GM19099 (cell line): ENCODE data around the gene TMEM183A.

ENCODE experiments used
- POLR2A ChIP-seq: IDR thresholded peaks from 3 replicates; pipeline ENCODE4 v1.6.1; 2011; ENCODE audit warnings: low read depth; ENCODE audit not compliant: insufficient read length; ENCODE audit errors: extremely low read depth

TMEM183A gene, protein sequence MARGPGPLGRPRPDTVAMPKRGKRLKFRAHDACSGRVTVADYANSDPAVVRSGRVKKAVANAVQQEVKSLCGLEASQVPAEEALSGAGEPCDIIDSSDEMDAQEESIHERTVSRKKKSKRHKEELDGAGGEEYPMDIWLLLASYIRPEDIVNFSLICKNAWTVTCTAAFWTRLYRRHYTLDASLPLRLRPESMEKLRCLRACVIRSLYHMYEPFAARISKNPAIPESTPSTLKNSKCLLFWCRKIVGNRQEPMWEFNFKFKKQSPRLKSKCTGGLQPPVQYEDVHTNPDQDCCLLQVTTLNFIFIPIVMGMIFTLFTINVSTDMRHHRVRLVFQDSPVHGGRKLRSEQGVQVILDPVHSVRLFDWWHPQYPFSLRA

DNA sequence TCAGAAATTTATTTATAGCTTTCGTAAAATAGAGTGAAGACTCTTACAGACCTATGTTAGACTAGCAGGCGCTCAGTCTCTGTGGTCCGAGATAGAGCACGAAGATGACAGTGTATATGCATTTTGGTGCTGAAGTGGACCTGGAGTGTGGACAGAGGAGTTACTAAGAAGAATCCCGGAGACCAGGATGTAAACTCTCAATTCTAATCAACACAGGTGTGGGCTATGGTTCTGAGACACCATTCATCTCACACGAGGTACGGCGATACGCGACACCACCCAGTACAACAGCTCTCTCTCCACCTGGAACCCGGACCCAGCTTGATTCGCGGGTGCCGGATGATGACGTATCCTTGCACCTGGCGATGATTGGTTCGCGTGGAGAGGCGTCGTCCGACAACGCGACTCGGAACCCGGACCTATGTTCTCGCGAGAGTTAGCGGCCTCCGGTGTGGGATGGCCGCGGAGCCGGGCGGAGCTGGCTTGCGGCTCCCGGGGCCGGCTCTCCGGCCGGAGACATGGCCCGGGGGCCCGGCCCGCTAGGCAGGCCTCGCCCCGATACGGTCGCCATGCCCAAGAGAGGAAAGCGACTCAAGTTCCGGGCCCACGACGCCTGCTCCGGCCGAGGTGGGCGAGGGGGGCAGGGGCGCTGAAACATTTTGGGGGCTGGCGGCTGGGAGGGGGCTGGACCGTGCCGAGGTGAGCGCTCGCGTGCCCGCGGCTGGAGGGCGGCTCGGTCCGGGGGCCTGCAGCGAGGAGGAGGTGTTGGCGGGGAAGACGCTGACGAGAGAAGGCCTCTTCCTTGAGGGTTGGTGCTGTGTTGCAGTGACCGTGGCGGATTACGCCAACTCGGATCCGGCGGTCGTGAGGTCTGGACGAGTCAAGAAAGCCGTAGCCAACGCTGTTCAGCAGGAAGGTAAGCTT lies at the start of gene TMEM183A:
Gene TMEM183A, plus strand, starts transcription at position 427 of the 924 bp plus-strand sequence. Its CDS starts 92 bp downstream, at position 519.
- peak; percentile 96 for TF ChIP-seq POLR2A

DNA sequence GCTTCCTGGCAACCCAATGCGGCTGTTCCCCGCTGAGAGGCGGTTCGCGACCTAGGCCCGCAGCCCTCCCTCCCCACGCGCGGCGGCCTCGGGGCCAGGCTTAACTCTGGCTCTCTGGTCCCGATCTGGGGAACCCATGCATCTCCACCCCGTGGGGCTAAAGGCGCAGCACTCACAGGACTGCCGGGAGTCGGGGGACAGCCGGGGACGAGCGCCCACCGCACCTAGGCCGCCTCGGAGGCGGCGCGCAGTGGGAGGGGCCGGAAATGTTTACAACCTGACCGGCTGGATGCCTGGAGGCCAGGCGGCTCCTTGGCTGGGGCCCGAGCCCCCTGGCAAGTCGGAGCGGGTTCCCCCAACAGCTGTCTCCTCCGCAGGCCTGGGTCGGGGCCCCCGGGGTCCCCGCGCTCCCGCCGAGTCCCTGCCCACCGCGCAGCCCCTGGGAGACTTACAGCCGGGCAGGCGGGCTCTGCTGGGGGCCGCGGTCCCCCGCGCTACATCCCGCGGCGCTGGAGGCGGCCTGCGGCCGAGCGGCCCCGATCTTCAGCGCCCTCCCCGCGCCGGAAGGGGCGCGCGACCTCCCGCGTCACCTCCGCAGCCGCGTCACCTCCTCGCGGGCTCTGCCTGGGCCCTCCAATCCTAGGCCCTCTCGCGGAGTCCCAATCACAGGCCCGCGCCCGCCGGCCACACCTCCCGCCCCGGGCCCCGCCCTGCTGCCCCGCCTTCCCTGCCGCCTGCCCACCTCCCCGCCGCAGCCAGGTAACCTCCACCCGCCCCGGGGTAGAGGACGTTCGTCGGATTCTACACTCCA lies 49.2 kb upstream of the TMEM183A start, which contains the start of gene ADIPOR1:
Gene ADIPOR1, minus strand, starts transcription at position 580 of the 811 bp plus-strand sequence. CDS start 7,242 bp downstream, outside the sequence.
- TF ChIP-seq POLR2A, result peak; percentile 92

DNA sequence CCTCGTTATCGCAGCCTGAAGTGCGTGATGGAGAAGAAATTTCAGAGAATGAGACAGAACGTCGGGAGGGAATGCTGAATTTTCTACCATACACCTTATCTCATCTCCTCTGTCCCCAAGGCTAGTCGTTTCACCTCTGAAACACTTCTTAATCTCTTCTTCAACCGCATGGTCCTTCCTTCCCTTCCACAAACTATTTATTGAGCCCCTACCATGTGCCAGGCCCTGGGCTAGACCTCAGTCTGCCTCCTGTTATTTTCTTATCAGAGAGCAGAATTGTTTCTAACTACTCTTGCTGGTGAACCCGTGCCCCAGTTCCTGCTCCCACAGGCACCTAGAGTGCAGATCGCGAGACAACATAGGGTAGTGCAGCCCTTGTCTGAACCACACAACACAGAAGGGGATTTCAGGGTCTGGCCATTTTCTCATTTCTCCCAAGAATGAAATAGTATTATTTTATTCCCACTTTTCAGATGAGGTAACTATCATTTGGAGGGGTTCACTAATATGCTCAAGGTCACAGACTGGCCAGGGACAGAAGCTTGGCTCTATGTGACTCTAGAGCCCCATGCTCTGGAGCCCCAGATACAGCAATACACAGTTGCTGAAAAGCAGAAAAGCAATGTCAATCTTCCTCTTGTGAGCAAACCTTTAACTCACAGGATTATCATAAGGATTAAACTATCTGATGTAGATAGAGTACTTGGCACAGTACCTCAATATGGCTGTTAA lies 48.5 kb upstream of the TMEM183A start:
- no peak for TF ChIP-seq POLR2A

DNA sequence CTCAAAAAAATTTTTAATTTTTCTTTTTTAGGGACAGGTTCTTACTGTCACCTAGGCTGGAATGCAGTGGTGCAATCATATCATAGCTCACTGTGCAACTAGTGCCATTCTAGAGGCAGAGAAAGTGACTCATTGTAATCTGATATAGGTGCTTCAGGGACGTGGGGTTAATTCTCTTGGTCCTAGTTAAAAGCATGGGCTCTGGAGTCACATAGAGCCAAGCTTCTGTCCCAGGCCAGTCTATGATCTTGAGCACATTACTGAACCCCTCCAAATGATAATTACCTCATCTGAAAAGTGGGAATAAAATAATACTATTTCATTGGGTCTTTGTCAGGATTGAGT lies 47.9 kb upstream of the TMEM183A start:
- no peak for TF ChIP-seq POLR2A

DNA sequence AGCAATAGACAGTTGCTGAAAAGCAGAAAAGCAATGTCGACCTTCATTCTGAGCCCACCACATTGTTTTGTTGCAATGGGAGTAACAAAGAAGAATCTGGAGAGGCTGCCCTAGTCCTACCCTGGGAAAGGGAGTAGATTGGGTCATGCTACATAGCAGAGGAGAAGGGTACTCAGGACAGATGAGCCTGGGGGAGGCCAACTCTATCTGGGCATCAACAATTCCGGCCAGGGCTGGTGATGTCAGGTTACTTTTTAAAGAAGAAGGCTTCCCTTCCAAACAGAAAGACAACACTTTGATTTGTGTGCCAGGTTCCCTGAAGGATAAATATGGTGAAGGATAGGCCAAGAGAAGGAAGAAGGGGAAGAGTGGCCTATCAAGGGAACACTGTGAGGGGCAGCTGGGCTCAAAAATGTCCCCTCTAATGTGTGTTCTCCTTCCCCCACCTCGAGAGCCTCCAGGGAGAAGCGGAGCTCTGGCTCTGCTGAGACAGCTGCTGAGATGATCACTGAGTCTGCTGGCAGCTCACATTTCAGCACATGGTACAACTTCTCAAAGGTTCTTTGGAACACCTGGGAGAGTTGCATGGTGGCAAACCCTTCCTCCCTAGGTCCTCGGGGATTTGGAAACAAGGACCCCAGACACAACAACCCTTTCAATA lies 45.8 kb upstream of the TMEM183A start:
- no peak for TF ChIP-seq POLR2A

DNA sequence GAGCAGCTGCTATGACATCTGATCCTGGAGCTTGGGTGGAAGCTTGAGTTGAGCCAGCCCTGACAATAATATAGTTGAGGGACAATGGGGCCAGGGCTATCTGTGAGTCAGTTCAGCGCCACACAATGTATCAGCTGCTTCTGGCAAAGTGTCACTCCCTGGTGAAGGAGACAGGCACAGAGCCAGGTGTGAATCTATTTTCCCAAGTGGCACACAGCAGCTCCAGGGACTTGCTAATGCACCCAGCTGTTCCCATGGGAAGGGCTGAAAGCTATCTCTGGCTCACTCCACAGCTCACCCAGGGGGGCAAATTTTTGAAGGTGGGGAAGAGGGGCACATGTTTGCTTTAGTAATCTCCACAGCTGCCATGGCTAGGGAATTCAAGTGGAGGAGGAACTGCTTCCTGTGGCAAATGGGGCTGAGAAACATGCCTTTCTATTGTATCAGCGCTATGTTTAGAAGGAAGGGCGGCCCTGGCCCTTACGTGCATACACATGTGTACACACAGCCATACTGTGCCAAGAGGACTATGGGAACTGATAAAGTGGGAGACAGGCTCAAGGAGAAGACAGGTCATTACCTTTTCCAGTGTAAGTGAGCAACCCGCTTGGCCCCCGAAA lies 42.3 kb upstream of the TMEM183A start:
- no peak for TF ChIP-seq POLR2A

DNA sequence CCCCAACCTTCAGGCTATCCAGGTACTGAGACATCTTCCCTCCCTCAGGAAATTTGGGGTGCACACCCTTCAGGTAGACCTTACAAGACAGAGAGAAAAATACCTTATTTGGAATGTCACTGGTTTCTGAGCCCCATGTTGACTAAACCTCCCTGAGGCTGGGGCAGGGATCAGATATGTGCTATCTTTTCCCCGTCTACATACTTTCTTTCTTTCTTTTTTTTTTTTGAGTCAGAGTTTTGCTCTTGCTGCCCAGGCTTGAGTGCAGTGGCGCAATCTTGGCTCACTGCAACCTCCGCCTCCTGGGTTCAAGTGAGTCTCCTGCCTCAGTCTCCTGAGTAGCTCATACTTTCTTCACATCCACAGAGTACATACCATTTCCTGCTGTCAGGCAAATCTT lies 41.8 kb upstream of the TMEM183A start:
- no peak for TF ChIP-seq POLR2A

DNA sequence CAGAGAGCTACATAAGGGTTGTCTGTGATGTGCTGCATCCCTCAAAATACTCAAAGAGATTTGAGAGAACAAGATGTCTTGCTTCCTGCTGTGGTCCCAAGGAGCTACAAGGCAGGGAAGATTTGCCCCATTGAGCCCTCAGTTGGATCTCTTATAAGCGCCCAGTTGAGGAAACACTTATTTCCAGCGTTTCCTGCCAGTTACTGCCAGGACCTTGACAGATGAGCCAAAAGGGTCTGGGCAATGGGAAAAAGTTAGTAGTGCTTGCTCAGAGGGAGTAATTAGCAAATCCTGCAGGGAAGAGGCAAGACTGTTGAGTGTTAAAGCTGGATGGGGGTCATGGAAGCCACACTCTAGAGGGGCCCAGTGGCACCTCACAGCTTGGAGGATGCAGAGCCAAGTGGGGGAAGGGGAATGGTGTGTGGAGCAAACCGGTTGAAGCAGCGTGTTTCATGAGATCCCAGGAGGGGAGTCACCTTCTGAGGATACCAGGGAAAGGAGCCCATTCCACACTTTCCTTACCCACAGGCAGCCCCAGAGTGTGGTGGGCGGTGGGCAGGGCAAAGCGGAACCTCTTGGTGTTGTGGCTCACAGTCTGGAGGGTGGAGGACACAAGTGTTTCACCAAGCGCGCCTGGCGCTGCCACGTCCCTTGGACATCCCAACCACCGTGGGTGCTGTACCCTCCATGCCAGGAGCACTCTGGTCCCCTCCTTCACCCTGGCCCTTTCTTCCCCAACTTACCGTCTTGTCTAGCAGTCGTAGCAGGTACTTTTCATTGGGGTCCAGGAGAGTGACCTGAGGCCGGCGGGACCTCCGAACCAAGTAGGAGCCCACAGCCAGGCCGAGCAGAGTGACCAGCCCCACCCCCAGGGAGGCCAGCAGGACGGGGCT lies 40.9 kb upstream of the TMEM183A start:
- no peak for TF ChIP-seq POLR2A

DNA sequence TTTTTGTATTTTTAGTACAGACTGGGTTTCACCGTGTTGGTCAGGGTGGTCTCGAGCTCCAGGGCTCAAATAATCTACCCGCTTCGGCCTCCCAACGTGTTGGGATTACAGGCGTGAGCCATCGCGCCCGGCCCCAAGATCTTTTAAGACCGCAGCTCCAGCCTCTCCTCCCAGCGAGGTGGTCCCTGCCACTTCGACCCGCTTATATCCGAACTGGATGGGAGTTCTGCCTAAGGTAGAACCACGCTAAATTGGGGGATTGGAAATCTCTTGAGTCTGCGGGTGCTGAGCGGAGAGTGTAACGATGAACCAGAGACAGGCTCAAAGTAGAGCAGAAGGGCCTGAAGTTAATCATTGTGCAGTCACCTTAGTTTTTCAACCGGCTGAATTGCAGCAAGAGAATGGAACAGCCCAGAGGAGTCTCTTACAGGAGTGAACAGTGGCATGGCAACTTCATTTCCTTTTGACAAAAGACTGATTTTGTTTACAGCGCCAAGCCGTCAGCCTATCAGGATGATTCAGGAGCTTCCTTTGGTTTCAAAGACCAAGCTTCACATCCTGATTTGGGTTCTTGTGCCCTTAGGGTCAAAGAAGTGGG lies 39.4 kb upstream of the TMEM183A start:
- no peak for TF ChIP-seq POLR2A

DNA sequence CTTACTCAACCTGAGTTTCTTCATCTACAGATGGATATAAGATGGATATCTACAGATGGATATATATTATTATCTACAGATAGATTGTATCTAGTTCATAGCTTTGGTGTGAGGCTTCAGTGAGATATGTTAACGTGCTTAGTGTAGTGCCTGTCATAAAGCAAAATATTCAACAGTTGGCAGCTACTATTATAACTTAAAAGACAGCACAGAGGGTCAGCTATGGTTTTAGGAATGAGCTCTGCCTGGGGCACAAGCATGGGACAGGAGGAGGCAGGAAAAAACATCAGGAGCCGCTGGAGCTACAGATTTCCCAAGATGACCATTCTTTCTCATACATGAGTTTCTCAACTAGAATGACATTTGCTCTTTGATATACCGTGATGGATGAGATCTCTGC lies 38.8 kb upstream of the TMEM183A start:
- no peak for TF ChIP-seq POLR2A

DNA sequence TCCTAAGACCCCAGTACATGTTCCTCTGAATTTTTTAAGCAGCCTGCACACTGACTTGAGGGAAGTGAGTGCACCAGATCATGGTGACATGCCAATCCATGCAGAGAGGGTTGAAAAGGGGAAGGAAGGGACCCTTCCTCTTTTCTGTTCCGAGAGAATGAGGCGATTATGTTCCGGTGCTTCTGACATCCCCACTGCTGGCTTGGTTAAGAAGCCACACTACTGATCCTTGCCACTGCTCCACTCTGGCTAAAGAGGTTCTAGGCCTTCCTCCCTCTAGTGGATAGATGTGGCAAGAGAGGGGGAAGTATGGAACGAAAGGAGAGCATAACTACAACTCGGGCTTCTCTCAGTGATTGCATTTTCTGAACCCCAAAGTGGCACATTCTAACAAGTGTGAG lies 38.3 kb upstream of the TMEM183A start:
- no peak for TF ChIP-seq POLR2A

DNA sequence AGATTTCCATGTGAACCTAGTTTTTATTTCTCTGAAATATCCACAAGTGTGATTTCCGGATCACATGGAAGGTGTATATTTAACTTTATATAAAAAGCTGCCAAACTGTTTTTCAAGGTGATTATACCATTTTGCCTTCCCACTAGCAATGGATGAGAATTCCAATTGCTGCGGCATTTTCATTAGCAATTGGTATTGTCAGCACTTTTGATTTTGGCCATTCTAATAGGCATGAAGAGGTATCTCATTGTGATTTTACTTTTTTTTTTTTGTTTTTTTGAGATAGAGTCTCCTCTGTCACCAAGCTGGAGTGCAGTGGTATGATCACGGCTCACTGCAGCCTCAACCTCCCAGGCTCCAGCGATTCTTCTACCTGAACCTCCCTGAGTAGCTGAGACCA lies 35.1 kb upstream of the TMEM183A start:
- TF ChIP-seq POLR2A, result no peak

DNA sequence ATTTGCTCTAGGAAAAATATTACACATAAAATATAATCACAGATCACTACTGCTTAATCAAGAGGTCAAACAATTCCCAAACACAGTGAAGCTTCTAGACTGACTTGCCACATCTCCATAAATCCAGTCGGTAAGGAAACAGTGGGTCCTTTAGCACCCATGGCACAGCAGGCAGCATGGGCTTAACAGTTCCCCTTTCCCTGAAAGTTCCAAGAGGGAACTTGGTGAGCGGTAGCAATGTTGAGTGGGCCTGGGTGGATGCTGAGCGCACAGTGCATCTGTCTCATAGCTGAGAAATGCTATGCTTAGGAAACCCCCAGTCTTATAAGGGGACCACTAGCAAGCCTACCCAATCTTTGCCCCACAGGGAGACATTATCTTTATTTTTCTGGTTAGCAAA lies 32.3 kb upstream of the TMEM183A start:
- TF ChIP-seq POLR2A, result no peak

DNA sequence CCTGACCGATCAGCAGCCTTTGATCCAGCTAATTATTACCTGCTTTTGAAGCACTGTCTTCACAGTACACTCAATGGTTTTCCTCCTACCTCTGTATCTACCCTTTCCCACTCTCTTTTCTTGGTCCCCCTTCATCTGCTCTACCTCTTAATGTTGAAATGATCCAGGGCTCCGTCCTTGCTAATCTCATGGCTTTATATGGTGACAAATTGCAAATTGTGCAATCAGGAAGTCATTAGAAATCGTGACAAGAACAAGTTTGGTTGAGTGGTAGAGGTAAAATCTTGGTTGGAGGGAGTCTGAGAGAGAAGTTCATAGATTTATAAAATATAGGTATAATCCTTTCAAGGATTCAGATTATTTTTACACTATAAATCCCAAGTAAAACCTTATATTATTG lies 30.5 kb upstream of the TMEM183A start:
- no peak for TF ChIP-seq POLR2A
